Activated CD4-positive, CD25-positive, alpha-beta regulatory T cell treated with anti-CD3 and anti-CD28 coated beads, Interleukin-2, amount 50 U/mL, for 16 hours (primary cell): ENCODE measurements around the gene CITED2.
A peak's percentile ranks its signal among the peaks of the same experiment; 100 is the strongest.
"Not testable (repeated sequence)": the region's sequence is repeated elsewhere in the genome, so short reads cannot be mapped to it uniquely, and the experiment has no call there.

Source experiments
- DNase-seq: peaks from one replicate; pipeline ENCODE4 v3.0.0-alpha.2; 2020; ENCODE audit warnings: low read depth, low spot score

CITED2 gene

GRCh38 chr6:139374357-139375225, at the start of gene CITED2:
Gene CITED2 (minus strand): TSS chr6:139374648. CDS start chr6:139373944, 704 bp downstream.
- peak; percentile 82 for DNase-seq

- no peak for DNase-seq
Measured at GRCh38 chr6:139423037-139423703, 48.7 kb upstream of the CITED2 start.

GRCh38 chr6:139422105-139423036, 47.9 kb upstream of the CITED2 start:
- DNase-seq = no peak

- no peak for DNase-seq
Measured at GRCh38 chr6:139418481-139419132, 44.2 kb upstream of the CITED2 start.

GRCh38 chr6:139416146-139416545, 41.7 kb upstream of the CITED2 start:
- DNase-seq = no peak

GRCh38 chr6:139415365-139415764, 40.9 kb upstream of the CITED2 start:
- no peak for DNase-seq

GRCh38 chr6:139412103-139412502, 37.7 kb upstream of the CITED2 start:
- not testable (repeated sequence) for DNase-seq

- no peak for DNase-seq
Measured at GRCh38 chr6:139409026-139409425, 34.6 kb upstream of the CITED2 start.

- no peak for DNase-seq
Measured at GRCh38 chr6:139407718-139408222, 33.3 kb upstream of the CITED2 start.

GRCh38 chr6:139406577-139407343, 32.3 kb upstream of the CITED2 start:
- no peak for DNase-seq

GRCh38 chr6:139402876-139403386, 28.5 kb upstream of the CITED2 start:
- DNase-seq = no peak

- no peak for DNase-seq
Measured at GRCh38 chr6:139398658-139399057, 24.2 kb upstream of the CITED2 start.

GRCh38 chr6:139395891-139396301, 21.4 kb upstream of the CITED2 start:
- no peak for DNase-seq

GRCh38 chr6:139395371-139395770, 20.9 kb upstream of the CITED2 start:
- no peak for DNase-seq

GRCh38 chr6:139394027-139394649, 19.7 kb upstream of the CITED2 start:
- no peak for DNase-seq

GRCh38 chr6:139392794-139393193, 18.3 kb upstream of the CITED2 start:
- DNase-seq = no peak

- no peak for DNase-seq
Measured at GRCh38 chr6:139391709-139392108, 17.3 kb upstream of the CITED2 start.

GRCh38 chr6:139390447-139390846, 16.0 kb upstream of the CITED2 start:
- DNase-seq = no peak

GRCh38 chr6:139388384-139388783, 13.9 kb upstream of the CITED2 start:
- DNase-seq = no peak

GRCh38 chr6:139386404-139386803, 12.0 kb upstream of the CITED2 start:
- DNase-seq = no peak
